HG03280 (cell line): ENCODE data around the gene TENT4B.

Experiments
- ATAC-seq: cut with Tn5 transposase; IDR thresholded peaks from one replicate; pipeline ENCODE4 v1.9.1; 2021; ENCODE audit warnings: mild to moderate bottlenecking, moderate library complexity; ENCODE audit not compliant: unreplicated experiment

TENT4B gene

DNA sequence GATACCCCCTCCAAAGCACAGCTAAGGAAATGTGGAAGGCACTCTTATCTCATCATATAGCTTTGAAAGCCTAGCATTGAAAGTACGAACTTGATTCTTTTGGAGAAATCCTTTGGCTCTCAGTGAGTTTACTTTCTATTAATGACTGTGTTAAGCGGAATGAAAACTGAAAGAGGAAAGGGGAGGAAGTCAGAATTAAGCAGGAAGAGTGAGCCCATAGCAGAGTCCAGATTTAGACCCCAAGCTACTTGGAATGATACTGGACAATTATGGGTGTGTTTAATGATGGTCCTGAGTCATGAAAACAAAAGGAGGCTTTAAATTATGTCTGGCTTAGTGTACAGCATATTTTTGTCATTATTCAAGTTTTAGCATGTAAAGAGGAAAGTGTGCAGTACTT, 42.2 kb downstream of the TENT4B start:
- ATAC-seq, result no peak

DNA sequence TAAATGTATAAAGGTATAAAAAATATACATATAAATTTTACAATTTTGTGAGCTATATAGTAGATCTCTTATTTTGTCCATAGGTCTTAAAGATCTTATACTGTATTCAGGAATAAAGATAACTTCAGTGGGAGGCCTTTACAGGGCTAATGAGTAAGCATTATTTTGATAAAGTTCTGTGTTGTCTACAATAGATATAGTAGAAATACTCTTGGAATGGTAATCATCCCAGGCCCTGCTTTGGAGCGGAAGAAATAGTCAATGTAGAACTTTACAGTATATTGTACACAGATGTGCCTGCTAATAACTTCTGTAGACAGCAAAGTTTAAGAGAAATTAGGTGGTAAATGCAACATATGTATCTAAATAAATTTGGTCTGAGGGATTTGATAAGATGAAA, 42.6 kb downstream of the TENT4B start:
- no peak for ATAC-seq

DNA sequence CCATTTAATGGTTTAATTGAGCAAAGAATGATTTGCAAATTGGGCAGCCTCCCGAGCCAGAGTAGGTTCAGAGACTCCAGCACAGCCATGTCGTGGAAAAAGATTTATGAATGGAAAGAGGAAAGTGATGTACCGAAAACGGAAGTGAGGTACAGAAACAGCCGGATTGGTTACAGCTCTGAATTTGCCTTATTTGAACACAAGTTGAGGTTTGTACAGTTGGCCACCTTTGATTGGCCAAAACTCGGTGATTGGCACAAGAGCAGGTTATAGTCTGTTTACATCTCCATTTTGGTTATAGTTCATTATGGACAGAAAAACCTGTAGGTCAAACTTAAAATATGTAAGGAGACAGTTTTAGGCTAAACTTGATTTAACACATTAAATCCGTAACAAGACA, 44.5 kb downstream of the TENT4B start:
- no peak for ATAC-seq

GRCh38 chr16:50198802-50199403, 45.8 kb downstream of the TENT4B start:
- ATAC-seq, result no peak

GRCh38 chr16:50201787-50202186, 48.7 kb downstream of the TENT4B start:
- no peak for ATAC-seq

DNA sequence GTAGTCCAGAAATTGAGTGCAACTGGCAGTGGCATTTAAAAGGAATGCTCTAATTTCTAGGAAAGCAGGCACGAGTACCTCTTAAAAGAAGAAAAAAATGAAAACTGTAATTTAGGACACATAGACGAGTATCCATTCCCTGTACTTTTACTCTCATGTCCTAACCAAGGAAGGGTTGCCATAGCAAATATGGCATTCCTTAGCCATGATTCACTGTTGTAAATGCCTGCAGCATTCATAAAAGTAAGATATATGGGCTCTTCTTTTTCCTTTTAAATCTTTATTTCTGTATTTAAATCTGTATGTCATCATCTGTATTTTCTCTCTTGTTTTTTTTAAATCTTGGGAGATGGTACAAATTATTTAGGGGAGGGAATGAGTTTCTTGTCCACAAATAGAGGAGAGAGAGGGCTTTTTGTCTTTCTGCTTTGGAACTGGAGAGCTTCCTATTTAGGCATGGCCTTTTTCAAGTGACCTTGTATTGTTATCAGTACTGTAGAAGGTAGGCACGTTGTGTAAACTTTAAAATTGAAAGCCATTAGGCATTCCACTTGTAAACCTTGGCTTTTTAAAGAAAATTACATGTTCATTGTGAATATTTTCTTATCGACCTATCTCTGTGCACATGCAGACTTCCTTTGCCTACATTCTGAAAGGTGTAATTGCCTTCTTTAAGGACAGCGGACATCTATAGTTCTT, 50.0 kb downstream of the TENT4B start:
- ATAC-seq, result no peak

- no peak for ATAC-seq
Observed at GRCh38 chr16:50203681-50204080, 50.6 kb downstream of the TENT4B start.

DNA sequence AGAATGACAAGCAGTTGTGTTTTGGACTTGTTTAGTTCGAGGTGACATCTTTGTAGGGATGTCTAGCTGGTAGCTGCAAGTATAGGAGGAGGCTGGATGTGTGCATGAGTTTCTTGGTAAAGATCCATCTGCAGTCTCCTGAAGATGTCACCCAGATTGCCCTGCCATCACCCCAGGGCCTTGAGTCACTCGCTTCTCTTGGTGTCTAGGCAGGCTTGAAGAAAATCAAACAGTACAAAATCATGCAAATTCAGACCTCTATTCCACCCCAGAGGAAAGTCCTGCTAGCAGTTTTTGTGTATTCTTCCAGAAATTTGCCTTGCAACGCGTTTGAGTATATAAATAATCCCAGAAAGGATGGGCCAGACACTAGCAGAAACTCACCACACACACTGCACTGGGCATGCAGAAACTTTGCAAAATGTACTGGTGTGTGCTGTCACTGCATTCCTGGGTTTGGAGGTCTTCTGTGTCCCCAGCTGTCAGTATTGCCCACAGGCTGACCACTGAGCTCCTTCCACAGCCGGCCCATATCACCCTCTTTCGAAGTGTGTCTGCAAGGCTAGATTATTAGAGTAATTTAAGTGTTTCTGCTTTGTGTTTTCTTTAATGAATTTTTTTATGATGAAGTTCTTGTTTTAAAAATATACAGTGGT, 51.5 kb downstream of the TENT4B start:
- ATAC-seq, result no peak

DNA sequence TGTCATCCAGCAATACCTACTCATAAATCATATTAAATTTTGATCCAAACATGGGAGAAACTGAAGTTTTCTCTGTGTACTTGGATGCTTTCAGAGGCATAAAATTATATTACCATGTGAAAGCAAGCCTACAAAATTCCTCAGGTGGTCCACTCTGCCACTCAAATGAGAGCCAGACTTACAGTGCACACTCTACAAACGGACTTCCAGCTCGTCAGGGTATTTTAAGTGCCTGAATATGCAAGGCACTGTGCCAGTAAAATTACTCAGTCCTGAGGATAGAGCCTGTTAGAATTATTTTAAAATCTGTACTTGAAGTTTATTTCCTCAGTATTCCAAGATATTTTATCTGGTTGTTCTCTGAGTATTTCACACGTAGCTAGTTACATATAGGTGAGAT, 54.5 kb downstream of the TENT4B start:
- ATAC-seq, result no peak

GRCh38 chr16:50208460-50208931, 55.4 kb downstream of the TENT4B start:
- no peak for ATAC-seq

- ATAC-seq, result no peak
Observed at GRCh38 chr16:50209546-50210265, 56.6 kb downstream of the TENT4B start.

DNA sequence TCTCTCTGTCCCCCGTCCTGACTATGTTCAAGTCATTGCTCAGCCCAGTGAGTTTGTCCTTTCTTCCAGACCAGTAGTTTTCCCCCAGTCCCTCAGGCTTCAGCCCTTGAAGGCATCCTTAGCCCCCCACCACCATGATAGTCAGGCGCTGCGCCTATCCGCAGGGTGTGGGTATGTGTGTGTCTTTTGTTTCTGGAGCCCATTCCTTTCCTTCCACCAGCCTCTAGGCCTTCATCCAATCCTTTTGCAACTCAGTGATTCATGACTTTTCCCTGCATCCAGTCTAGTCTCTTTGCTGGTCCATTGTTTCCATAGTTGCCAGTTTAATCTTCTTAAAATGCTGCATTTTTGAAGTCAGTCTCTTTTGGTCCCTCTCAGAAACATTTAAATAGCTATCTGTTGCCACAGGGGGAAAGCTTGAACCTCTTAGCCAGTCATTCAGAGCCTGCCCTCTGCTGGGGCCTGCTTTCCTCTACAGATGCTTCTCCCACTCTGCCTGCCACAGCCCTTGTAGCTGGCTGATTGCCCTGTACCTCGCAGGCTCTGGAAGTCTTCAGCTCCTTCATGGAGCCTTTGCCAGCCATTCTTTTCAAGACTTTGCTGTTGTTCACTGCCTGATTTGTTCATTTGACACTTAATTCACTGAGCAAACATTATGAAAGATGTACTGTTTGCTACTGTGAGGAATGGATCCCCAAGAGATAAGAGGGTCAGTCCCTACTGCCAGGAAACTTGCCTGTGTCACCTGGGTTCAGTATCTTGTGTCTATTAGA, 57.3 kb downstream of the TENT4B start:
- peak; percentile 84 for ATAC-seq

DNA sequence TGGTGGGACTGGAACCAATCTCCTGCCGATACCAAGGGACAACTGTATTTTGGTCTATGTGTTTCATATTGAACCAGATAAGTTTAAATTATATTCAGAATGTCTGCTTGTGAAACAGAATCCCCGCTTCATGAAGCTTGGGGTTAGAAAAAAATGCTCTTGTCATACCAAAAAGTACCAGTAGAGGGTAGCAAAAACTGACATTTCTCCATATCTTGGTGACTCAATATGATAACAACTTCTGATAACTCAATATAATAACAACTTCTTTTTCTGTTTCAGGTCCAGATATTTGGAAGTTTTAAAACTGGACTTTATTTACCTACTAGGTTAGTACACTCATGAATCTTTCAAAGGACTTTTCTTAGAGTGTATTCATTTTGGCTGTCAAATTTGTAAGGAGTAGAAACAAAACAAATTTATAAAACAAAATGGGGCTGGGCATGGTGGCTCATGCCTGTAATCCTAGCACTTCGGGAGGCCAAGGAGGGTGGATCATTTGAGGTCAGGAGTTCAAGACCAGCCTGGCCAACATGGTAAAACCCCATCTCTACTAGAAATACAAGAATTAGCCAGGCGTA, 60.9 kb downstream of the TENT4B start:
- peak; percentile 48 for ATAC-seq

- ATAC-seq, result no peak
Observed at GRCh38 chr16:50215680-50216079, 62.6 kb downstream of the TENT4B start.

DNA sequence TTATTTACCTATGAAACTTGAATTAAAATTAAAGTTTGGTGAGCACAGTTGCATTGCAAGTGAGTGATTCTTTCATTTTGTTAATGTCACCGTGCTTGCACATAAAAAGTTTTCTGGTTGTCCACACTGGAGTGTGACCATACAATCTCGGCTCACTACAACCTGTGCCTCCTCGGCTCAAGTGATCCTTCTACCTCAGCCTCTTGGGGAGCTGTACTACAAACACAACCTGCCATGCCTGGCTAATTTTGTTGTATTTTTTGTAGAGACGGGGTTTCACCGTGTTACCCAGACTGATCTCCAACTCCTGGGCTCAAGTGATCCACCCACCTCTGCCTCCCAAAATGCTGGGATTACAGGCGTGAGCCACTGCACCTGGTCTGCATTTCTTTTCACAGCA, 63.1 kb downstream of the TENT4B start:
- ATAC-seq, result no peak

GRCh38 chr16:50219402-50219975, 66.4 kb downstream of the TENT4B start:
- no peak for ATAC-seq

DNA sequence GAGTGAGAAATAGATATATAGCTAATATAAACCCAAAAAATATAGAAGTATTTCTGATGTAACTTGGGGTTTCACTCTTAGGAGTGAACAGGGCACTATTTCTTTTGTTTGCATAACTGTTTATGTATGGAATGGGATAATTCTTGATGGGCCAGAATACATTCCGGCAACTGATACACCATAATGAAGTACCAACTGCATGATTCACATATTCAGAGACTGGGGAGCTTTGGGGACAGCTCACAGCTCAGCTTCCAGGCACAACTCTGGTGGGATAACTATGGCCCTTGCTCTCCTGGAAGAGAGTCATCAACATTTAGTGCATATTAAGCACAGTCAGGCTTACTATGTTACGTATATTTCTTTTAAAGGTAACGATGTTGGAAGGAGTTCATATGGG, 71.2 kb downstream of the TENT4B start:
- no peak for ATAC-seq

DNA sequence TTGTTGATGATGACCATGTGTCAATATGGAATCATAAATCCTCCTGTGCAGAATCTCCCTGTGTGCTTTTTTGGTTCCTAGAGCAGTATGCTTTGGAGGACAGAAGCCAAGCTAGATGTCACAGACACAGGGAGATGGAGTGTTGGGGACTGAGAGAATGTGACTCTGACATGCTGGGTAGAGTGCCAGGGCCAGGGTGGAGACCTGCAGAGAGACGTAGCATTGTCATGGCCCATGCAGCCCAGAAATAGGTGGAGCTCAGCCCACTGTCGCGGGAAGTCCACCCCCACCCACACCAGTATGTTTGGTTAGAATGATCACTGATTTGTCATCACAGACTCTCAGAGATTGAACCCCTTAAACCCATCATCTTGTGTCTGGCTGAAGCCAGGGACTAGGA, 74.0 kb downstream of the TENT4B start:
- ATAC-seq, result no peak

GRCh38 chr16:50227665-50228064, 74.6 kb downstream of the TENT4B start:
- no peak for ATAC-seq

DNA sequence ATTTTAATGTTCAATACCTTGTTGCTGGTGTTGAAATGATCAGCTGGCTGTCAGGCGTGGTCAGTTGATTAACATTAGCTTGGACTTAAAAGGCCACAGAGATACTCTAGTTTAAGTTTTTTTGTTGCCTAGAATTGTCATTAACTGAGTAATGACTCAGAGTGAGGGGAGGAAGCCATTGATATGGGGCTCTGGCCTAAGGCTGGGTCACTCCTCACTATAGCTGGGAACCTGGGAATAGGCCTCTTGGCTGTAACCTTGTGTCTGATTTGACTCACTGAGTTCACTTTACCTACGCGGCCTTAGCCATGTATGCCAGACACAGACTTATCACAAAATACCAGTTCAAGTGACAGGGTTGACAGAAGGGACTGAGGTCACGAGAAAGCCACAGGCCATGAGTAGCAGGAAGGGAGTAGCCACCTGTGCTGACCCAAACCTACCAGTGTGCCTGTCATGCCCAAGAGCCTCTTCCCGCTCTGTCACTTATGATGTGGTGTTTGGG, 75.3 kb downstream of the TENT4B start:
- ATAC-seq, result no peak
